Esophagus muscularis mucosa (tissue), 3 donors: ENCODE data around the gene CDH4.

Source experiments
- CTCF ChIP-seq, 3 experiments: fragments of 200-600 bp in 2 of 3; fragments of 450-650 bp in 1 of 3; sonication (generic) in 2 of 3; IDR thresholded peaks; one replicate each; pipeline ENCODE4 v1.5.1; 2017 to 2019; ENCODE audit warnings: antibody characterized with exemption in 3 of 3, mild to moderate bottlenecking in 2 of 3, moderate library complexity in 1 of 3
- POLR2AphosphoS5 ChIP-seq, 2 donors: sonication (generic); formaldehyde crosslinking; IDR thresholded peaks; one replicate each; pipeline ENCODE4 v1.6.1; 2017; ENCODE audit warnings: antibody characterized with exemption in 2 of 2

GRCh38 chr20:61833807-61834610 is 581.9 kb downstream of the CDH4 start:
- TF ChIP-seq POLR2AphosphoS5 (IDR thresholded peaks at IDR 0.05) (no peak), CTCF (IDR thresholded peaks at IDR 0.05) (no peak)
